ENCODE results near the gene ECSIT. TPM values are rescaled to one million over a fixed set of nuclear protein-coding genes. Genes with fewer than 3 reads are reported as not detected.

ECSIT gene
- total and polyA plus RNA-seq, 2 donors (not counting 1 experiment from before 2014, with no cell fraction given): 45.6 to 63.1 TPM

GRCh38 chr19:11539495-11540365, 10.8 kb upstream of the ECSIT start:
- ATAC-seq (ENCODE audit: low read depth) (no peak), DNase-seq (no peak)
- Histone ChIP-seq H3K4me1 (ENCODE audit: control insufficient read depth in 2 of 2, insufficient read depth in 2 of 2, low read length in 2 of 2) (peaks cover 20 to 27% of the 10 kb centered on the region in 2 donors), H2AFZ (ENCODE audit: insufficient read depth, low read depth, low read length, poor library complexity, severe bottlenecking) (no peak overlapping the region), H3K27ac (ENCODE audit: low read length in 2 of 2) (no peak overlapping the region), H3K4me3 (ENCODE audit: control extremely low read depth in 1 of 5, extremely low read depth in 1 of 5, insufficient read depth in 1 of 5, low read depth in 2 of 5, low read length in 4 of 5) (no peak overlapping the region), H3K27me3 (replicated peaks in 1 of 4; ENCODE audit: control extremely low read depth in 1 of 4, control insufficient read depth in 3 of 4, insufficient read depth in 4 of 4, low read length in 3 of 4) (peaks cover 0 to 33% (median 12%) of the 10 kb centered on the region in 4 experiments), H4K20me1 (ENCODE audit: control insufficient read depth, insufficient read depth, low read length, poor library complexity, severe bottlenecking) (no peaks in the 10 kb centered on the region), H3K36me3 (replicated peaks in 1 of 2; ENCODE audit: control extremely low read depth in 1 of 2, control insufficient read depth in 1 of 2, extremely low read depth in 1 of 2, insufficient read depth in 2 of 2, low read length in 1 of 2) (no peaks in the 10 kb centered on the region), H3K9me3 (ENCODE audit: control extremely low read depth in 1 of 3, control insufficient read depth in 2 of 3, insufficient read depth in 1 of 3, low read length in 2 of 3) (no peaks in the 10 kb centered on the region), H3K4me2 (replicated peaks; ENCODE audit: low read depth, low read length, poor library complexity, severe bottlenecking) (peak overlapping the region; percentile 25), H3K9ac (ENCODE audit: low read length) (no peak overlapping the region), H3K79me2 (ENCODE audit: control insufficient read depth, insufficient read depth, low read length) (no peaks in the 10 kb centered on the region)
- Mint-ChIP-seq H3K4me3 (no peak overlapping the region), H3K4me1 (peaks cover 16% of the 10 kb centered on the region), H3K27me3 (peaks cover 18% of the 10 kb centered on the region), H3K27ac (no peak overlapping the region), H3K9me3 (ENCODE audit: insufficient read depth) (no peaks in the 10 kb centered on the region)
- 17% methylated on average over 7 of the region's 36 CpGs for WGBS (ENCODE audit: insufficient coverage)
- intact Hi-C loops (cut with micrococcal nuclease): no loop called here
- TF ChIP-seq EZH2 (IDR thresholded peaks at IDR 0.05; ENCODE audit: borderline replicate concordance, insufficient read depth, low read depth, low read length, poor library complexity, severe bottlenecking) (no peak), CTCF (IDR thresholded peaks at IDR 0.05) (no peak)
- CTCF ChIA-PET: interaction anchor here (0.9 kb wide), 1 partner anchor 19 kb away, joined by 4 read pairs; the partner anchor contains the start of gene ELOF1
- POLR2A ChIA-PET: no interaction called here

Measured in B cell (primary cell).